Stimulated activated CD4-positive, alpha-beta T cell treated with anti-CD3 and anti-CD28 coated beads, Interleukin-2, amount 100 ng/mL, for 48 hours (primary cell): ENCODE measurements around the gene MFF.
"Not testable (repeated sequence)": the region's sequence is repeated elsewhere in the genome, so short reads cannot be mapped to it uniquely, and the experiment has no call there.

ENCODE experiments used
- DNase-seq, 2 donors: peaks; one replicate each; pipeline ENCODE4 v3.0.0-alpha.2; 2020

Gene MFF

GRCh38 chr2:227379095-227379494 is 54.0 kb downstream of the MFF start, which contains the start of gene TM4SF20:
Gene TM4SF20 (minus strand): TSS chr2:227379306. CDS start chr2:227379268, 38 bp downstream.
- no peak for DNase-seq

- DNase-seq, result not testable (repeated sequence)
These were observed 57.3 kb downstream of the MFF start for GRCh38 chr2:227382241-227382835.

- no peak for DNase-seq
These were observed 58.6 kb downstream of the MFF start for GRCh38 chr2:227383686-227384085.

GRCh38 chr2:227386630-227387029 is 61.6 kb downstream of the MFF start:
- DNase-seq, result no peak

DNA sequence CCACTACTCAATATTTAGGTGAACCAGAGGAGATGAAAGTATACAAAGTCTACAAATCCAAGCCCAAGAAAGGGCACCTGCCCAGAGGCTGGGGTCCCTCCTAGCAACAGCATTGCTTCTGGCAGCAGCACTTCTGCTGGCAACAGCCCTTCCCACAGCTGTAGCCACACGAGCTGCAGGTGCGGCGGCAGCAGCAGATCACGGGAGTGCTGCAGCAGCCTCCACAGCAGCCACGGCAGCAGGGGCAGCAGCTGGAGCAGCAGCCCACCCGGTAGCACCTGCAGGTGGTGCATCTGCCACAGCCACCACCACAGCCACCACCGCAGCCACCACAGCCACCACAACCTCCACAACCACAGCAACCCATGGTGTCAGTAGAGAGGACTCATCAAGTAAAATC is 62.5 kb downstream of the MFF start, which contains the start of gene SCYGR1:
SCYGR1 (minus strand) TSS at position 367 of the 400 bp plus-strand sequence; CDS start at position 367, 0 bp downstream.
- not testable (repeated sequence) for DNase-seq

- DNase-seq, result no peak
These were observed 63.5 kb downstream of the MFF start for GRCh38 chr2:227388537-227389011.

DNA sequence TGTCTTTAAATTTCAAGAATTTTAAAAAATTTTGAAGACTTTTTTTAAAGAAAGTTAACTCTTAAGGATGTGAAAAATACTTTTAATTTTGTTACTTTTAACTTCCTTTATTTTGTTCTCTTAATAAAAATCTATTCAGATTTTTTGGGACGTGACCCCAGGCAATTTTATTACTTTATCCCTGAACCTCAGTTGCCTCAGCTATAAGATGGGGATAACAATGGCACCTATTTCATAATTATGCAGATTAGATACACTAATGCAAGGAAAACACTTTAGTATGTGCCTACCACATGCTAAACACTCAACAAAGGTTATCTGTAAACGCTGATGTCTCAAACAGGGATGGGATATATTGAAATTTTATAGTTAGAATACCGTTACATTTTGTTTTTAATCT is 64.2 kb downstream of the MFF start:
- DNase-seq, result no peak

DNA sequence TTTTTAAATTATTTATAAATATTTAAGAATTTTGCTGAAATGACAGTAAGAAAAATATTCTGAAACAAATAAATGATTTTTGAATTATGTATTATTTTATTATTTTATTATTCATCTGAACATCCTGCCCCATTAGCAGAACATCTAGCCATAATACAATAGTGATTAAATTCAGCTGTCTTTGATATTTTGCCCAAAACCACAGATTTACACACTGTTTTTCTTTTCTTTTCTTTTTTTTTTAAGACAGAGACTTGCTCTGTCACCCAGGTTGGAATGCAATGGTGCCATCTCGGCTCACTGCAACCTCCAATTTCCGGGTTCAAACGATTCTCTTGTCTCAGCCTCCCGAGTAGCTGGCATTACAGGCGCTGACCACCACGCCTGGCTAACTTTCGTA is 64.6 kb downstream of the MFF start:
- no peak for DNase-seq

- DNase-seq, result no peak
These were observed 65.6 kb downstream of the MFF start for GRCh38 chr2:227390468-227391256.

DNA sequence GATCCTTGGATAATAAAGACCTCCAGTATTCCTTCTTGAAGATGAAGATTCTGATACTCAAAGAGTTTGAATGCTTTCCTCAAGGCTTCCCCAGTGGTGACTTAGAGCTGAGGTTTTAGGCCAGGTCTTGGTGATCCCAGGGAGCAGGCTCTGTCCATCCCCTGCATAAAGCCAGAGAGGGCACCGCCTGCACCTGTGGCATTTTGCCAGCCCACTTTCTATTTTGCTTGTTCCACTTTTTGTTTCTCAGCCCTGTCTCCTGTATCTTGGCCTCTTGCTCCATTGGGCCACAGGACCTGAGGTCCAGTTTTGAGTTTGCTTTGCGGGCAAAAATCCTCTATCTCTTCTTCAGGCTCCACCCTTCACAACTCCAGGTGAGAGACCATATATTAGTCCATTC is 69.3 kb downstream of the MFF start:
- DNase-seq, result no peak

GRCh38 chr2:227395556-227395955 is 70.5 kb downstream of the MFF start:
- no peak for DNase-seq

DNA sequence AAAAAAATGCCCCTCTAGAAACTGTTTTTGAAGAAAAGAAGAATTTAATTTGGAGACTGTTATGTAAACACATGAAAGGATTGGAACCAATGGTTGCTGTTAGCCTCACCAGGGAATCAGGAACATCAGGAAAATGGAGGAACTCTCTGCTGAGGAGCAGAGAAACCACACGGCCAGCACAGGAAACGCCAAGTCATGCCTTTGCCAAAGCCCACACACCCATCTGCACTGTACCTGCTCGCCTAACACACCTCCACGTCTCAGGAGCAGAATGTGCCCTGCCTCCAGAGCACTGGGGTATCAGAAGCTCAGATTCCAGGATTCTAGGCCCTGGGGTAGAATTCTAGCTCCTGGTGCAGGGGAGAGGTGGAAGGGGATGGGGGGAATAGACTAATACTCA is 72.5 kb downstream of the MFF start:
- DNase-seq, result no peak

GRCh38 chr2:227398684-227399670 is 73.9 kb downstream of the MFF start:
- no peak for DNase-seq

- DNase-seq, result no peak
These were observed 76.5 kb downstream of the MFF start for GRCh38 chr2:227401550-227401949.

DNA sequence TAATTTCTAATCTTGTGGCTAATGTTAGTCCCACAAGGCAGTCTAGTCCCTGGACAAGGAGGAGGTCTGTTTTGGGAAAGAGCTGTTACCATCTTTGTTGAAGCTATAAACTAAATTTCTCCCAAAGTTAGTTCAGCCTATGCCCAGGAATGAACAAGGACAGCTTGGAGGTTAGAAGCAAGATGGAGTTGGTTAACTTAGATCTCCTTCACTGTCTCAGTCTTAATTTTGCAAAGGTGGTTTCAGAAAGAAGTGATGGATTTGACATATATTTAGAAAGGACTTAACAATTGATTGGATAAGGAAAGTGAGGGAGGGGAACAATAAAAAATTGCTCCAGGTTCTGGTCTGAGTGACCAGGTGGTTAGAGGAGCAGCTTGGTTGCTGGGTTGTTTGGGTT is 77.3 kb downstream of the MFF start:
- no peak for DNase-seq

DNA sequence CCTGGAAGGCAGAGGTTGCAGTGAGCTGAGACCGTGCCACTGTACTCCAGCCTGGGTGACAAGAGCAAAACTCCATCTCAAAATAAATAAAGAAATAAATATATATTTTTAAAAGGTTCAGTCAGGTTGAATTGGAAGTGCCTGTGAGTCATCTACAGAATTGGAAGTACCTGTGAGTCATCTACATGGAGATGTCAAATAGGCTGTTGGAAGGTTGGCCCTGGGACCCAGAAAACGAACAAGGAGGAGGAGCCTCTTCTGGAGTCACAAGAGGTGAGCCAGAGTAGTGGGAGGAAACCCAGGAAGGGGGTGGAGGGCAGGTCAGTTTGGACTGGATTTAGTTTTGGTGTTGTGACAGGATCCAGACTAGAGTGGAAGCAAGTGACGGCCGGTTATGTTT is 77.9 kb downstream of the MFF start:
- DNase-seq, result no peak

DNA sequence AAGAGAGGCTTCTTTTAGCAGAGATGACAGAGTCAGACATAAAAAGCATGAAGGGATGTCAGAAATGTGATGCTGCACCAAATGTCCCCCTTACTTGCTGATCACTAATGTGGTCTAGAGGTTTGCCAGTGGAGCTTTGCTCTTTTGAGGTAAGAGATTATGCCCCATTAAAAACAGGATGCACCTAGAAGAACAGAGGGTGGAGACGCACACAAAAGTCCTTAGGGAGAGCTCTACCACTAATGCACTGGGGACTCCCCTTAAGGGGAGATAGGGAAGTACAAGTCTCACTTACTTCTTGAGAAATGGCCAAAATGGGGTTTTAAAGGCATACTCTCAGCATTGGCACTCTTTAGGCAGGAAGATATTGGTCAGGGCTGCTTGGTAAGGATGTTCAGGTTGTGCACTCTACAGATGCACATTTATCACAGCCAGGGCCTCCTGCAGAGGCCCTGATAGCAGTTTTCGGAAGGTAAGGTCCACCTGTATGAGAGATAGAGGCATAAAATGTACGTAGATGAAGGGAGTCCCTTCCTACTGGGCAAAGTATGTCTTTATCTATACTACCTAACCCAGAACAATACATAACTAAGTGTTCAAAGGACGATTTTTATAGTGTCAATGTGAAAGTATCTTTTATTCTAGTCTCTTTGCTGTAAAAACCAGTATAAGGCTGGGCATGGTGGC is 79.7 kb downstream of the MFF start:
- no peak for DNase-seq

- no peak for DNase-seq
These were observed 81.4 kb downstream of the MFF start for GRCh38 chr2:227406177-227407031.
